H1 (cell line): ENCODE data around the gene CAPN10. TPM values are rescaled to one million over a fixed set of nuclear protein-coding genes. Genes with fewer than 3 reads are reported as not detected.

Source experiments
- CTCF ChIA-PET: fragments of 300-600 bp; sonication (Branson Sonifier 250); formaldehyde crosslinking; loops from one replicate; lab custom pipeline; 2021; ENCODE audit not compliant: partially characterized antibody; lab: Charles Lee
- POLR2A ChIA-PET: fragments of 300-600 bp; sonication (Branson Sonifier 250); formaldehyde crosslinking; loops from one replicate; lab custom pipeline; 2021; ENCODE audit warnings: inconsistent platforms; ENCODE audit not compliant: partially characterized antibody; lab: Charles Lee
- DNase-seq, 2 experiments: peaks; one replicate each; pipeline versions ENCODE4 v3.0.0 to v3.0.0-alpha.2; 2010 to 2022; ENCODE audit warnings: low spot score in 2 of 2, low read depth in 1 of 2, mixed read lengths in 1 of 2
- FAIRE-seq: peaks from 2 replicates; lab custom pipeline; 2011; peaks lifted over from hg19 to GRCh38; lab: Jason Lieb, UNC
- H2AFZ ChIP-seq: 2 replicates; pipeline ENCODE4 v1.8.1; 2012; ENCODE audit warnings: low read length, inconsistent platforms
- H2AK5ac ChIP-seq: 2 replicates; pipeline ENCODE4 v1.6.1; 2013; ENCODE audit warnings: low read depth, low read length
- H2BK120ac ChIP-seq: replicated peaks from 2 replicates; pipeline ENCODE3; 2013; ENCODE audit warnings: low read depth, low read length, inconsistent platforms
- H2BK12ac ChIP-seq: 2 replicates; pipeline ENCODE4 v1.6.1; 2013; ENCODE audit warnings: low read depth, low read length
- H2BK15ac ChIP-seq: 2 replicates; pipeline ENCODE4 v1.6.1; 2013; ENCODE audit warnings: low read length
- H2BK20ac ChIP-seq: 2 replicates; pipeline ENCODE4 v1.6.1; 2013; ENCODE audit warnings: low read length
- H2BK5ac ChIP-seq: 2 replicates; pipeline ENCODE4 v1.6.1; 2013; ENCODE audit warnings: low read depth, low read length
- H3K14ac ChIP-seq: 2 replicates; pipeline ENCODE4 v1.6.1; 2013; ENCODE audit warnings: inconsistent platforms; ENCODE audit not compliant: insufficient read length
- H3K18ac ChIP-seq: 2 replicates; pipeline ENCODE4 v1.6.1; 2013; ENCODE audit warnings: low read length; ENCODE audit errors: extremely low read depth
- H3K23ac ChIP-seq: 2 replicates; pipeline ENCODE4 v1.6.1; 2013; ENCODE audit warnings: inconsistent platforms; ENCODE audit not compliant: insufficient read length
- H3K23me2 ChIP-seq: 2 replicates; pipeline ENCODE4 v1.6.1; 2013; ENCODE audit warnings: low read depth, low read length
- H3K27ac ChIP-seq: 2 replicates; pipeline ENCODE4 v1.6.1; 2011; ENCODE audit warnings: low read depth, low read length, inconsistent platforms
- H3K27me3 ChIP-seq, 4 experiments: replicated peaks in 1 of 4; 1 replicate in 1 of 4; 2 replicates in 3 of 4; pipeline versions ENCODE4 v1.6.1 to v1.8.1; 2011 to 2013; ENCODE audit warnings: low read length in 3 of 4, mild to moderate bottlenecking in 3 of 4, inconsistent platforms in 2 of 4, mixed read lengths in 2 of 4, moderate library complexity in 1 of 4; ENCODE audit not compliant: control insufficient read depth in 3 of 4, insufficient read depth in 3 of 4; ENCODE audit errors: extremely low read depth in 1 of 4
- H3K36me3 ChIP-seq, 4 experiments: 2 replicates each; pipeline versions ENCODE4 v1.6.1 to v1.8.1; 2011 to 2013; ENCODE audit warnings: mild to moderate bottlenecking in 4 of 4, low read length in 3 of 4, moderate library complexity in 2 of 4, control low read depth in 1 of 4, inconsistent platforms in 1 of 4; ENCODE audit not compliant: insufficient read depth in 4 of 4, control insufficient read depth in 2 of 4
- H3K4ac ChIP-seq: replicated peaks from 2 replicates; pipeline ENCODE3; 2013; ENCODE audit warnings: low read length, low read depth, mixed read lengths, inconsistent platforms; ENCODE audit not compliant: insufficient read length
- H3K4me1 ChIP-seq, 4 experiments: replicated peaks in 1 of 4; 1 replicate in 1 of 4; 2 replicates in 3 of 4; pipeline versions ENCODE4 v1.6.1 to v1.8.1; 2011 to 2013; ENCODE audit warnings: low read length in 3 of 4, inconsistent platforms in 2 of 4, mixed read lengths in 1 of 4; ENCODE audit not compliant: insufficient read depth in 4 of 4, control insufficient read depth in 3 of 4
- H3K4me2 ChIP-seq, 2 experiments: 2 replicates each; pipeline versions ENCODE4 v1.6.1 to v1.8.1; 2011 to 2013; ENCODE audit warnings: low read depth in 2 of 2, low read length in 2 of 2, control low read depth in 1 of 2, inconsistent platforms in 1 of 2, mild to moderate bottlenecking in 1 of 2; ENCODE audit not compliant: insufficient read depth in 1 of 2
- H3K4me3 ChIP-seq, 4 experiments: fragments of 200-600, 300-600 bp in 1 of 4; sonication (generic), shearing (Covaris generic), sonication (Bioruptor Twin) in 1 of 4; 2 replicates each; pipeline versions ENCODE4 v1.5.1 to v1.8.1; 2011 to 2016; ENCODE audit warnings: low read length in 4 of 4, low read depth in 3 of 4, control low read depth in 2 of 4, inconsistent platforms in 2 of 4, mild to moderate bottlenecking in 2 of 4, mixed read lengths in 1 of 4, moderate library complexity in 1 of 4; ENCODE audit not compliant: insufficient read depth in 2 of 4; ENCODE audit errors: extremely low read depth in 1 of 4
- H3K56ac ChIP-seq: replicated peaks from 2 replicates; pipeline ENCODE3; 2013; ENCODE audit warnings: low read depth, mild to moderate bottlenecking, mixed read lengths, low read length, inconsistent platforms; ENCODE audit not compliant: insufficient read length
- H3K79me1 ChIP-seq: 2 replicates; pipeline ENCODE4 v1.6.1; 2013; ENCODE audit warnings: low read depth, low read length, control low read depth
- H3K79me2 ChIP-seq, 2 experiments: 2 replicates each; pipeline versions ENCODE4 v1.6.1 to v1.8.1; 2012 to 2013; ENCODE audit warnings: low read length in 2 of 2, mild to moderate bottlenecking in 2 of 2, inconsistent platforms in 1 of 2; ENCODE audit not compliant: insufficient read depth in 2 of 2, control insufficient read depth in 1 of 2
- H3K9ac ChIP-seq, 4 experiments: replicated peaks in 1 of 4; 1 replicate in 1 of 4; 2 replicates in 3 of 4; pipeline versions ENCODE4 v1.6.1 to v1.8.1; 2011 to 2013; ENCODE audit warnings: low read depth in 3 of 4, low read length in 3 of 4, control low read depth in 2 of 4, mild to moderate bottlenecking in 2 of 4, moderate library complexity in 2 of 4, inconsistent platforms in 1 of 4; ENCODE audit errors: extremely low read depth in 1 of 4
- H3K9me3 ChIP-seq, 2 experiments: 2 replicates each; pipeline versions ENCODE4 v1.6.1 to v1.8.1; 2012 to 2013; ENCODE audit warnings: mild to moderate bottlenecking in 2 of 2, moderate library complexity in 2 of 2, control low read depth in 1 of 2, inconsistent platforms in 1 of 2, low read depth in 1 of 2, low read length in 1 of 2, mixed read lengths in 1 of 2; ENCODE audit not compliant: insufficient read depth in 2 of 2
- H4K20me1 ChIP-seq, 2 experiments: replicated peaks in 1 of 2; 2 replicates each; pipeline versions ENCODE3 to v1.8.1; 2011 to 2013; ENCODE audit warnings: inconsistent platforms in 2 of 2, low read length in 2 of 2, mild to moderate bottlenecking in 1 of 2; ENCODE audit not compliant: insufficient read depth in 2 of 2, control insufficient read depth in 1 of 2
- H4K5ac ChIP-seq: 2 replicates; pipeline ENCODE4 v1.6.1; 2013; ENCODE audit warnings: low read length, low read depth, mixed read lengths, inconsistent platforms; ENCODE audit not compliant: insufficient read length
- H4K8ac ChIP-seq: 2 replicates; pipeline ENCODE4 v1.8.0; 2013; ENCODE audit warnings: mild to moderate bottlenecking, moderate library complexity, low read length, inconsistent platforms; ENCODE audit not compliant: insufficient read depth; ENCODE audit errors: extremely low read depth
- H4K91ac ChIP-seq: replicated peaks from 2 replicates; pipeline ENCODE3; 2013; ENCODE audit warnings: low read length, mixed read lengths, inconsistent platforms; ENCODE audit not compliant: insufficient read length
- ASH2L ChIP-seq: fragments of 200-600, 300-600 bp; sonication (generic); IDR thresholded peaks from one replicate; pipeline ENCODE4 v1.7.1; 2017; ENCODE audit warnings: low read length
- ATF2 ChIP-seq: IDR thresholded peaks from 2 replicates; pipeline ENCODE4 v1.6.1; 2012; ENCODE audit warnings: low read length, inconsistent platforms
- ATF3 ChIP-seq: IDR thresholded peaks from 2 replicates; pipeline ENCODE4 v1.6.1; 2011; ENCODE audit warnings: low read depth, mild to moderate bottlenecking, low read length; ENCODE audit not compliant: insufficient read depth
- EZH2 ChIP-seq: fragments of 200-600 bp; sonication (generic); IDR thresholded peaks from 2 replicates; pipeline ENCODE4 v1.7.1; 2012; ENCODE audit warnings: low read depth, mild to moderate bottlenecking, moderate library complexity, low read length, inconsistent platforms; ENCODE audit not compliant: severe bottlenecking
- HDAC2 ChIP-seq, 2 experiments: fragments of 300-600 bp in 1 of 2; sonication (generic) in 1 of 2; IDR thresholded peaks; 2 replicates each; pipeline ENCODE4 v1.6.1; 2011 to 2012; ENCODE audit warnings: low read depth in 2 of 2, low read length in 2 of 2, mild to moderate bottlenecking in 2 of 2, moderate library complexity in 2 of 2, borderline replicate concordance in 1 of 2, inconsistent platforms in 1 of 2
- KDM1A ChIP-seq: fragments of 200-600, 300-600 bp; sonication (generic); IDR thresholded peaks from 2 replicates; pipeline ENCODE4 v1.7.1; 2016; ENCODE audit warnings: mild to moderate bottlenecking, low read length, borderline replicate concordance
- NRF1 ChIP-seq: IDR thresholded peaks from 2 replicates; pipeline ENCODE4 v1.6.1; 2011; ENCODE audit warnings: mild to moderate bottlenecking, low read depth, low read length, improper control_type of control experiment
- RAD21 ChIP-seq, 2 experiments: IDR thresholded peaks in 1 of 2; conservative IDR thresholded peaks in 1 of 2; 2 replicates each; pipeline ENCODE4 v1.6.1; 2011; ENCODE audit warnings: low read depth in 2 of 2, low read length in 2 of 2, improper control_type of control experiment in 1 of 2, inconsistent platforms in 1 of 2, mild to moderate bottlenecking in 1 of 2, moderate library complexity in 1 of 2
- SIX5 ChIP-seq: IDR thresholded peaks from 2 replicates; pipeline ENCODE4 v1.6.1; 2011; ENCODE audit warnings: mild to moderate bottlenecking, low read depth, low read length
- SP1 ChIP-seq: IDR thresholded peaks from 2 replicates; pipeline ENCODE4 v1.6.1; 2011; ENCODE audit warnings: low read depth, low read length
- YY1 ChIP-seq: IDR thresholded peaks from 2 replicates; pipeline ENCODE4 v1.6.1; 2011; ENCODE audit warnings: low read depth, mild to moderate bottlenecking, low read length
- WGBS, 2 experiments: shearing (Covaris generic) in 1 of 2; methylation state at CpG; one replicate each; pipeline versions ENCODE4 v1.1.6 to v1.1.7; 2013 to 2015; ENCODE audit warnings: low lambda C conversion rate in 2 of 2, mixed read lengths in 2 of 2, inconsistent platforms in 1 of 2, low coverage in 1 of 2, missing lambda C conversion rate in 1 of 2; ENCODE audit not compliant: insufficient replicate concordance in 2 of 2, insufficient coverage in 1 of 2, insufficient read length in 1 of 2; ENCODE audit errors: extremely low coverage in 1 of 2, missing lambda C conversion rate in 1 of 2; 5-methylcytosine and 5-hydroxymethylcytosine counted together
- polyA plus RNA-seq, 7 experiments: library from polyadenylated mRNA; depleted of rRNA in 3 of 7; stranded (reverse) in 5 of 7; unstranded in 2 of 7; fragments of >200 nt in 5 of 7; fragments of 200-250 nt in 2 of 7; gene quantifications; 1 replicate in 5 of 7; 2 replicates in 1 of 7; 4 replicates in 1 of 7; pipeline versions ENCODE4 v1.2.1 to v1.2.3, GENCODE V29; 2011 to 2013; ENCODE audit warnings: missing spikeins in 2 of 7, mixed read lengths in 2 of 7
- total RNA-seq: library from RNA; stranded (reverse); fragmentation: NEBNext Ultra II Directional; extraction: Animal tissue kit (Norgen Biotek cat#: 25700); gene quantifications from 2 replicates; pipeline ENCODE4 v1.2.1, GENCODE V29; 2021

Gene CAPN10
- total and polyA plus RNA-seq, 2 of the 8 experiments (the other 6 are each of a cell fraction or from before 2014, with no cell fraction given), result 30.7 to 39.8 TPM

GRCh38 chr2:240597054-240597418, 10.5 kb downstream of the CAPN10 start:
- ChIA-PET POLR2A (no interaction called here), CTCF (interaction anchor here (0.6 to 2.6 kb wide), 3 partner anchors 9 to 57 kb away, joined by 3 to 9 read pairs (median 3); partner anchors contain the start of gene CAPN10)
- H2AFZ ChIP-seq, result no peak overlapping the region
- no peak overlapping the region for H2AK5ac ChIP-seq
- H3K4me2 ChIP-seq, result no peak overlapping the region
- H2BK15ac ChIP-seq, result no peak overlapping the region
- no peaks in the 10 kb centered on the region for H3K27me3 ChIP-seq
- H3K23me2 ChIP-seq, result no peaks in the 10 kb centered on the region
- H2BK120ac ChIP-seq, result no peak overlapping the region
- peaks cover 2% of the 10 kb centered on the region for H3K79me1 ChIP-seq
- H3K27ac ChIP-seq, result no peak overlapping the region
- no peak overlapping the region for H3K4ac ChIP-seq
- H3K4me1 ChIP-seq, result no peaks in the 10 kb centered on the region
- H3K14ac ChIP-seq, result no peak overlapping the region
- peaks cover 0 to 9% (median 6%) of the 10 kb centered on the region in 4 experiments; a peak in 5 of 8 replicates for H3K36me3 ChIP-seq
- no peak for FAIRE-seq
- no peaks in the 10 kb centered on the region for H3K9me3 ChIP-seq
- peaks cover 3 to 11% of the 10 kb centered on the region in 2 experiments for H4K20me1 ChIP-seq
- TF ChIP-seq NRF1, result no peak
- no peak for TF ChIP-seq HDAC2 (IDR thresholded peaks at IDR 0.05; ENCODE audit: borderline replicate concordance in 1 of 2, low read depth in 2 of 2, low read length in 2 of 2)
- no peak for TF ChIP-seq SP1
- no peak for TF ChIP-seq YY1
- TF ChIP-seq ASH2L, result no peak
- TF ChIP-seq ATF2, result no peak
- TF ChIP-seq KDM1A, result no peak
- no peak for TF ChIP-seq SIX5
- no peak for TF ChIP-seq EZH2
- TF ChIP-seq RAD21 (IDR thresholded peaks at IDR 0.05 in 1 of 2, conservative IDR thresholded peaks at IDR 0.05 in 1 of 2; ENCODE audit: low read depth in 2 of 2, low read length in 2 of 2), result no peak
- TF ChIP-seq ATF3, result no peak
- 84% methylated on average over 6 of the region's 10 CpGs; no CpG with 5 or more reads in 1 of the 2 experiments for WGBS, 2 experiments
- H2BK5ac ChIP-seq, result no peak overlapping the region
- no peak overlapping the region for H3K4me3 ChIP-seq
- no peak overlapping the region for H2BK20ac ChIP-seq
- no peak overlapping the region for H3K56ac ChIP-seq
- H3K23ac ChIP-seq, result no peak overlapping the region
- H4K5ac ChIP-seq, result no peak overlapping the region
- H3K79me2 ChIP-seq, result no peaks in the 10 kb centered on the region; a peak in 1 of 4 replicates
- no peak overlapping the region for H2BK12ac ChIP-seq
- H3K9ac ChIP-seq, result no peak overlapping the region
- H4K8ac ChIP-seq, result no peak overlapping the region
- DNase-seq, result no peak
- no peak overlapping the region for H4K91ac ChIP-seq
- no peak overlapping the region for H3K18ac ChIP-seq
